ENCODE results near the gene HNRNPAB.

GRCh38 chr5:178198706-178199105 is 5.6 kb upstream of the HNRNPAB start:
- TF ChIP-seq CTCF (conservative IDR thresholded peaks at IDR 0.05 in 1 of 2, IDR thresholded peaks at IDR 0.05 in 1 of 2; ENCODE audit: extremely low read depth in 1 of 2, insufficient read depth in 1 of 2, low read depth in 1 of 2, low read length in 2 of 2) = no peak
- TF ChIP-seq EZH2 (IDR thresholded peaks at IDR 0.05; ENCODE audit: borderline replicate concordance, low read length) = no peak
